Stimulated activated CD4-positive, alpha-beta T cell treated with anti-CD3 and anti-CD28 coated beads, Interleukin-12 subunit alpha, Interleukin-12 subunit beta, amount 100 ng/mL, for 48 hours (primary cell): ENCODE results near the gene SPRR5.

Experiments used
- DNase-seq, 3 donors: peaks; one replicate each; pipeline ENCODE4 v3.0.0-alpha.2; 2020; ENCODE audit warnings: low read depth in 2 of 3, low spot score in 1 of 3

The SPRR5 gene

GRCh38 chr1:152981146-152981871 is 34.3 kb downstream of the SPRR5 start:
- DNase-seq, result no peak

GRCh38 chr1:152982076-152982475 is 35.1 kb downstream of the SPRR5 start:
- no peak for DNase-seq

GRCh38 chr1:152983234-152983633 is 36.2 kb downstream of the SPRR5 start:
- DNase-seq, result no peak

- no peak for DNase-seq
Observed at GRCh38 chr1:152983743-152984142, 36.7 kb downstream of the SPRR5 start, which contains the start of gene SPRR1A. SPRR1A (plus strand) TSS chr1:152984081; CDS start chr1:152985231, 1,150 bp downstream.

GRCh38 chr1:152986578-152986977 is 39.6 kb downstream of the SPRR5 start:
- no peak for DNase-seq

GRCh38 chr1:152993186-152993585 is 46.2 kb downstream of the SPRR5 start:
- no peak for DNase-seq

GRCh38 chr1:152995842-152996241 is 48.8 kb downstream of the SPRR5 start:
- no peak for DNase-seq

- no peak for DNase-seq
Observed at GRCh38 chr1:152996633-152997400, 49.8 kb downstream of the SPRR5 start.

- DNase-seq, result no peak
Observed at GRCh38 chr1:152997901-152998300, 50.9 kb downstream of the SPRR5 start.

GRCh38 chr1:152998476-152998875 is 51.5 kb downstream of the SPRR5 start:
- DNase-seq, result no peak
